ENCODE measurements around the gene KCNJ15. TPM values are rescaled to one million over a fixed set of nuclear protein-coding genes. Genes with fewer than 3 reads are reported as not detected.
"Not testable (repeated sequence)": the region's sequence is repeated elsewhere in the genome, so short reads cannot be mapped to it uniquely, and the experiment has no call there.

The KCNJ15 gene
- total and polyA plus RNA-seq, 2 of the 4 experiments (the other 2 are of a cell fraction), result under 0.01 to 0.07 TPM

DNA sequence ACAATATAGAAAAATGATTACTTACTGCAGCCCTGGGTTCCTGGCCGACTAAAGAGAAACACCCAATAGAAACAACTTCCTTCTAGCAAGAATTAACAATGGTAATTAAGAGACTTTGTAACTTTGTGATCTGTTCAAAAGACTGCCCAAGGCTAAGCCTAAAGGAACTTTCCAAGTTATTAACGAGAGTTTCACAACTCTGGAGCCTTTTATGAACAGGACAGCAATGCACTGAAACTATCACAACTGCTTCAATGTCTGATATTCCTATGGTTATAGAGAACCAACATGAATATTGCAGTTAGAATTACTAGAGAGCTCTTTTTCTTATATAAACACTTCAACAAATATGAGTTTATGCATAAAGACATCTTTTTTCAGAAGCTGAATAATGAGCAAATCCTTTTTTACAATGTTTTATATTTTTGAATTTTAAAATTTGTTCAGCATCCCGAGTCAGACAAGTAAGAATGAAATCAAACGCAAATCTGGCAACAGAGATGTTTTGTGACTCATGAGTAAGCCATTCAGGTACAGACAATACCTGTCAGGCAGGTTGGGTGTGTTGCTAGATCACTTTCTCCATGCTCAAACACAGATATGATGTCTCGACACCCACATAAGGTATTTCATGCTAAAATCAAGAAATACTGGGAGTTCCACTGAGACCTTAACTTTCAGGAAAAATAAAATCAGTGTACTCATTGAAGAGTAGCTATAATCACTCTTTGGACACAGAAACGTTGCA, 22.2 kb upstream of the KCNJ15 start:
- 80% methylated on average over 1 of the region's 6 CpGs; no CpG with 5 or more reads in 1 of the 2 experiments for WGBS, 2 experiments (ENCODE audit: extremely low coverage in 2 of 2, insufficient read length in 1 of 2)
- ChIA-PET POLR2A (ENCODE audit: unreplicated experiment) (no interaction called here), CTCF (interaction anchor here (1.6 kb wide), 1 partner anchor 8 kb away, joined by 3 read pairs; no protein-coding TSS in a partner anchor)
- H3K79me1 ChIP-seq (ENCODE audit: low read depth in 1 of 2, low read length in 2 of 2), result no peaks in the 10 kb centered on the region
- no peak for DNase-seq
- no peak overlapping the region for H2BK120ac ChIP-seq (ENCODE audit: low read depth, low read length)
- no peaks in the 10 kb centered on the region for H4K20me1 ChIP-seq (ENCODE audit: insufficient read depth, low read length)
- no peak overlapping the region for H2AK5ac ChIP-seq (ENCODE audit: low read depth, low read length)
- TF ChIP-seq CHD1 (IDR thresholded peaks at IDR 0.05; ENCODE audit: low read depth, low read length), result no peak
- no peak for TF ChIP-seq FOS (IDR thresholded peaks at IDR 0.05; ENCODE audit: low read depth, low read length)
- TF ChIP-seq POLR2A (IDR thresholded peaks at IDR 0.05; ENCODE audit: low read depth, low read length), result no peak
- dilution Hi-C loops (cut with HindIII; ENCODE audit: low sequenced_read_pairs, unreplicated experiment) (no loop called here), in situ Hi-C loops (cut with MboI; ENCODE audit: low sequenced_read_pairs) (no loop called here), intact Hi-C loops (cut with micrococcal nuclease) (no loop called here)
- H3K23ac ChIP-seq (ENCODE audit: low read depth, low read length), result no peak overlapping the region
- BruUV-seq (replicated peaks), result no TSS peak
- no peak overlapping the region for H2AFZ ChIP-seq (replicated peaks; ENCODE audit: low read length, poor library complexity)
- no peak overlapping the region for H3K4me3 ChIP-seq (ENCODE audit: insufficient read depth, low read depth, low read length)
- no peak overlapping the region for H3K9ac ChIP-seq (ENCODE audit: low read depth, low read length)
- H2BK15ac ChIP-seq (ENCODE audit: low read depth, low read length), result no peak overlapping the region
- no peak overlapping the region for H2BK20ac ChIP-seq (ENCODE audit: low read depth, low read length)
- H3K9me3 ChIP-seq (ENCODE audit: control insufficient read depth, insufficient read depth, low read length), result peaks cover 2% of the 10 kb centered on the region; the same call in 1 of the 2 replicates
- H3K14ac ChIP-seq (replicated peaks; ENCODE audit: low read depth, low read length), result no peak overlapping the region
- H3K9me1 ChIP-seq (ENCODE audit: insufficient read depth, low read length), result no peaks in the 10 kb centered on the region
- H3K36me3 ChIP-seq (ENCODE audit: control insufficient read depth, insufficient read depth, low read length), result no peaks in the 10 kb centered on the region
- H3K56ac ChIP-seq (ENCODE audit: extremely low read depth, insufficient read depth, low read length), result no peak overlapping the region
- no peak overlapping the region for H4K91ac ChIP-seq (ENCODE audit: insufficient read depth, low read depth, low read length)
- no peak overlapping the region for H4K8ac ChIP-seq (ENCODE audit: low read depth in 2 of 2, low read length in 2 of 2)
- H2AK9ac ChIP-seq (replicated peaks; ENCODE audit: low read depth, low read length, poor library complexity), result no peak overlapping the region
- no peak overlapping the region for H3K18ac ChIP-seq (ENCODE audit: low read depth, low read length)
- H3K27me3 ChIP-seq (ENCODE audit: control insufficient read depth, insufficient read depth, low read length), result no peaks in the 10 kb centered on the region
- no peaks in the 10 kb centered on the region for H3K4me1 ChIP-seq (ENCODE audit: control insufficient read depth, insufficient read depth, low read length)
- no peak overlapping the region for H2BK5ac ChIP-seq (ENCODE audit: low read depth, low read length, poor library complexity, severe bottlenecking)
- no peak overlapping the region for H3K27ac ChIP-seq (ENCODE audit: insufficient read depth, low read length)
- H3K4ac ChIP-seq (ENCODE audit: low read depth, low read length), result no peak overlapping the region
- no peak overlapping the region for H3K4me2 ChIP-seq (ENCODE audit: low read depth, low read length)
- no peak overlapping the region for H4K5ac ChIP-seq (ENCODE audit: low read depth, low read length)
- no peak for ATAC-seq (ENCODE audit: low read depth)

DNA sequence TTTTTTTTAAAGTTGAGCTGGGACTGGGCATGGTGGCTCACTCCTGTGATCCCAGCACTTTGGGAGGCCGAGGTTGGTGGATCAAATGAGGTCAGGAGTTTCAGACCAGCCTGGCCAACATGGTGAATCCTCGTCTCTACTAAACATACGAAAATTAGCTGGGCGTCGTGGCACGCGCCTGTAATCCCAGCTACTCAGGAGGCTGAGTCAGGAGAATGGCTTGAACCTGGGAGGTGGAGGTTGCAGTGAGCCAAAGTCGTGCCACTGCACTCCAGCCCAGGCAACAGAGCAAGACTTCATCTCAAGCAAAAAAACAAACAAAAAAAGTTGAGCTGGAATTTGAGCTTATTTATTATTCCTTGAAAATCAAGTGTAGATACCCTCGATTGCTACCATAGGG, 21.5 kb upstream of the KCNJ15 start:
- H3K18ac ChIP-seq (ENCODE audit: low read depth, low read length); intact Hi-C loops (cut with micrococcal nuclease); H3K4me2 ChIP-seq (ENCODE audit: low read depth, low read length); H3K9me3 ChIP-seq (ENCODE audit: control insufficient read depth, insufficient read depth, low read length); H3K14ac ChIP-seq (replicated peaks; ENCODE audit: low read depth, low read length); H3K23ac ChIP-seq (ENCODE audit: low read depth, low read length); H3K27me3 ChIP-seq (ENCODE audit: control insufficient read depth, insufficient read depth, low read length); DNase-seq; H2AK9ac ChIP-seq (replicated peaks; ENCODE audit: low read depth, low read length, poor library complexity); H4K20me1 ChIP-seq (ENCODE audit: insufficient read depth, low read length); H4K8ac ChIP-seq (ENCODE audit: low read depth in 2 of 2, low read length in 2 of 2); BruUV-seq (replicated peaks); H4K5ac ChIP-seq (ENCODE audit: low read depth, low read length); ATAC-seq (ENCODE audit: low read depth); H3K4ac ChIP-seq (ENCODE audit: low read depth, low read length); H2AK5ac ChIP-seq (ENCODE audit: low read depth, low read length); POLR2A ChIA-PET (ENCODE audit: unreplicated experiment); H4K91ac ChIP-seq (ENCODE audit: insufficient read depth, low read depth, low read length); H3K4me3 ChIP-seq (ENCODE audit: insufficient read depth, low read depth, low read length); H3K27ac ChIP-seq (ENCODE audit: insufficient read depth, low read length); H3K79me1 ChIP-seq (ENCODE audit: low read depth in 1 of 2, low read length in 2 of 2); H2BK15ac ChIP-seq (ENCODE audit: low read depth, low read length); H3K36me3 ChIP-seq (ENCODE audit: control insufficient read depth, insufficient read depth, low read length); in situ Hi-C loops (cut with MboI; ENCODE audit: low sequenced_read_pairs); H3K9ac ChIP-seq (ENCODE audit: low read depth, low read length); dilution Hi-C loops (cut with HindIII; ENCODE audit: low sequenced_read_pairs, unreplicated experiment); H2BK120ac ChIP-seq (ENCODE audit: low read depth, low read length); H2AFZ ChIP-seq (replicated peaks; ENCODE audit: low read length, poor library complexity); H3K9me1 ChIP-seq (ENCODE audit: insufficient read depth, low read length); H2BK20ac ChIP-seq (ENCODE audit: low read depth, low read length); H3K56ac ChIP-seq (ENCODE audit: extremely low read depth, insufficient read depth, low read length); H2BK5ac ChIP-seq (ENCODE audit: low read depth, low read length, poor library complexity, severe bottlenecking); H3K4me1 ChIP-seq (ENCODE audit: control insufficient read depth, insufficient read depth, low read length): not testable (repeated sequence)
- CTCF ChIA-PET, result interaction anchor here (1.6 kb wide), 1 partner anchor 8 kb away, joined by 3 read pairs; no protein-coding TSS in a partner anchor
- 40% methylated on average over 1 of the region's 9 CpGs; no CpG with 5 or more reads in 1 of the 2 experiments for WGBS, 2 experiments (ENCODE audit: extremely low coverage in 2 of 2, insufficient read length in 1 of 2)

All from IMR-90 (cell line).